Testis (tissue), 2 donors: ENCODE results near the gene PLPPR2.

Experiments
- CTCF ChIP-seq, 3 experiments: fragments of 450-650 bp in 2 of 3; fragments of 200-600 bp in 1 of 3; sonication (generic) in 1 of 3; IDR thresholded peaks; one replicate each; pipeline ENCODE4 v1.5.1; 2016 to 2019; ENCODE audit warnings: antibody characterized with exemption in 3 of 3, mild to moderate bottlenecking in 2 of 3, moderate library complexity in 1 of 3
- POLR2A ChIP-seq: fragments of 450-650 bp; IDR thresholded peaks from one replicate; pipeline ENCODE4 v1.6.1; 2017; ENCODE audit warnings: antibody characterized with exemption, mild to moderate bottlenecking, moderate library complexity

GRCh38 chr19:11322269-11323024 is 32.8 kb upstream of the PLPPR2 start:
- TF ChIP-seq POLR2A = no peak
- no peak for TF ChIP-seq CTCF (IDR thresholded peaks at IDR 0.05)
